ENCODE data around the gene MBD3L2B.

DNA sequence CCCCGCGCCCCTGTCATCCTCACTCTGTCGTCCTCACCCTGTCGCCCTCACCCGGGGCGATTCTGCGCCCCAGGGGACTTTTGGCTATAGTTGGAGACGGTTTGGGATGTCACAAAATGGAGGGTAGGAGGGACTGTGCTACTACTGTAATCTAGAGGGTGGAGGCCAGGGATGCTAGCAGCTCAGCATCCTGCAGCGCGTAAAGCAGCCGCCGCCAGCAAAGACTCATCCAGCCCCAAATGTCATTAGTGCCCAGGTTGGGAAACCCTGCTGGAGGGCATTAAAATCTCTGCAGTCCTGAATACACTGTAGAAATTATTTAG, 48.6 kb upstream of the MBD3L2B start:
- TF ChIP-seq, protein P1, sequence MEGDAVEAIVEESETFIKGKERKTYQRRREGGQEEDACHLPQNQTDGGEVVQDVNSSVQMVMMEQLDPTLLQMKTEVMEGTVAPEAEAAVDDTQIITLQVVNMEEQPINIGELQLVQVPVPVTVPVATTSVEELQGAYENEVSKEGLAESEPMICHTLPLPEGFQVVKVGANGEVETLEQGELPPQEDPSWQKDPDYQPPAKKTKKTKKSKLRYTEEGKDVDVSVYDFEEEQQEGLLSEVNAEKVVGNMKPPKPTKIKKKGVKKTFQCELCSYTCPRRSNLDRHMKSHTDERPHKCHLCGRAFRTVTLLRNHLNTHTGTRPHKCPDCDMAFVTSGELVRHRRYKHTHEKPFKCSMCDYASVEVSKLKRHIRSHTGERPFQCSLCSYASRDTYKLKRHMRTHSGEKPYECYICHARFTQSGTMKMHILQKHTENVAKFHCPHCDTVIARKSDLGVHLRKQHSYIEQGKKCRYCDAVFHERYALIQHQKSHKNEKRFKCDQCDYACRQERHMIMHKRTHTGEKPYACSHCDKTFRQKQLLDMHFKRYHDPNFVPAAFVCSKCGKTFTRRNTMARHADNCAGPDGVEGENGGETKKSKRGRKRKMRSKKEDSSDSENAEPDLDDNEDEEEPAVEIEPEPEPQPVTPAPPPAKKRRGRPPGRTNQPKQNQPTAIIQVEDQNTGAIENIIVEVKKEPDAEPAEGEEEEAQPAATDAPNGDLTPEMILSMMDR (IDR thresholded peaks at IDR 0.05; ENCODE audit: low read length) = no peak
- no peak for TF ChIP-seq EZH2 (optimal IDR thresholded peaks at IDR 0.05; ENCODE audit: low read depth, low read length)
